OCI-LY7 (cell line): ENCODE results near the gene TMCC2. TPM values are rescaled to one million over a fixed set of nuclear protein-coding genes. Genes with fewer than 3 reads are reported as not detected.
A peak's percentile ranks its signal among the peaks of the same experiment; 100 is the strongest.

ENCODE experiments used
- BruUV-seq: library from RNA; stranded (reverse); fragments of 400-500 nt; replicated peaks from 2 replicates; lab custom pipeline; 2021; lab: Mats Ljungman, UMichigan
- CTCF ChIA-PET: fragments of 300-600 bp; sonication (Branson Sonifier 250); formaldehyde crosslinking; loops from one replicate; lab custom pipeline; 2022; ENCODE audit warnings: antibody characterized with exemption; ENCODE audit not compliant: unreplicated experiment; lab: Charles Lee
- POLR2A ChIA-PET: fragments of 300-600 bp; sonication (Branson Sonifier 250); formaldehyde crosslinking; loops from one replicate; lab custom pipeline; 2022; ENCODE audit warnings: antibody characterized with exemption; lab: Charles Lee
- DNase-seq: peaks from one replicate; pipeline ENCODE4 v3.0.0-alpha.2; 2015; ENCODE audit warnings: low spot score
- H2AFZ ChIP-seq: fragments of 200-600 bp; sonication (generic), shearing (Covaris generic); 2 replicates; pipeline ENCODE4 v1.6.1; 2014; ENCODE audit warnings: mild to moderate bottlenecking, antibody characterized with exemption, low read length, moderate library complexity
- H3K27ac ChIP-seq: fragments of 200-600 bp; sonication (generic); 2 replicates; pipeline ENCODE4 v1.5.1; 2014; ENCODE audit warnings: mixed run types, low read depth, mild to moderate bottlenecking, moderate library complexity, low read length, inconsistent platforms; ENCODE audit not compliant: poor library complexity, severe bottlenecking
- H3K36me3 ChIP-seq: fragments of 200-600 bp; sonication (generic); 2 replicates; pipeline ENCODE4 v1.6.1; 2014; ENCODE audit warnings: mild to moderate bottlenecking, antibody characterized with exemption, low read length, moderate library complexity, mixed read lengths; ENCODE audit not compliant: insufficient read depth
- H3K4me1 ChIP-seq: fragments of 200-600 bp; sonication (generic); 2 replicates; pipeline ENCODE4 v1.5.1; 2014; ENCODE audit warnings: mild to moderate bottlenecking, low read length; ENCODE audit not compliant: insufficient read depth, poor library complexity, severe bottlenecking
- H3K4me2 ChIP-seq: fragments of 200-600 bp; sonication (generic); 2 replicates; pipeline ENCODE4 v1.6.1; 2014; ENCODE audit warnings: mild to moderate bottlenecking, low read length
- H3K4me3 ChIP-seq: fragments of 200-600 bp; sonication (generic); 2 replicates; pipeline ENCODE4 v1.5.1; 2014; ENCODE audit warnings: mild to moderate bottlenecking, low read depth, low read length; ENCODE audit not compliant: poor library complexity, severe bottlenecking
- H3K79me2 ChIP-seq: fragments of 200-600 bp; sonication (generic); 2 replicates; pipeline ENCODE4 v1.6.1; 2016; ENCODE audit warnings: low read depth, mild to moderate bottlenecking, low read length, moderate library complexity, mixed read lengths; ENCODE audit not compliant: insufficient read depth
- H3K9me2 ChIP-seq: fragments of 200-600 bp; sonication (generic); 2 replicates; pipeline ENCODE4 v1.6.1; 2016; ENCODE audit warnings: mild to moderate bottlenecking, low read length, mixed read lengths; ENCODE audit not compliant: insufficient read depth
- H3K9me3 ChIP-seq: fragments of 200-600 bp; sonication (generic); 2 replicates; pipeline ENCODE4 v1.6.1; 2014; ENCODE audit warnings: mild to moderate bottlenecking, mixed run types, low read length, mixed read lengths
- H4K20me1 ChIP-seq: fragments of 200-600 bp; sonication (generic); 2 replicates; pipeline ENCODE4 v1.6.1; 2014; ENCODE audit warnings: mild to moderate bottlenecking, antibody characterized with exemption, low read length, moderate library complexity, mixed read lengths; ENCODE audit not compliant: insufficient read depth
- CTCF ChIP-seq: fragments of 200-600 bp; sonication (generic); conservative IDR thresholded peaks from 2 replicates; pipeline ENCODE4 v1.5.1; 2014; ENCODE audit warnings: mild to moderate bottlenecking, antibody characterized with exemption, low read length, moderate library complexity, mixed read lengths
- EZH2phosphoT487 ChIP-seq: fragments of 200-600 bp; sonication (generic); IDR thresholded peaks from 2 replicates; pipeline ENCODE4 v1.6.1; 2018; ENCODE audit warnings: low read depth, borderline replicate concordance, mild to moderate bottlenecking, mixed run types, antibody characterized with exemption, low read length, moderate library complexity, mixed read lengths
- intact Hi-C: fragments of 100-400 bp; cut with micrococcal nuclease; formaldehyde crosslinking; loops from one replicate; pipeline ENCODE4 v1.10.0; 2022; ENCODE audit not compliant: unreplicated experiment
- total RNA-seq, 2 experiments: library from RNA; depleted of rRNA in 1 of 2; stranded (reverse); fragments of >200 nt in 1 of 2; shearing (Covaris generic) in 1 of 2; gene quantifications; 2 replicates each; pipeline ENCODE4 v1.2.3, GENCODE V29; 2014 to 2022

The TMCC2 gene
- total RNA-seq, 2 experiments from 2014 or later = 5.2 to 7.8 TPM

- Histone ChIP-seq H3K4me3 (no peak overlapping the region), H3K4me2 (no peak overlapping the region), H3K4me1 (peaks cover 31% of the 10 kb centered on the region), H4K20me1 (no peaks in the 10 kb centered on the region), H3K79me2 (no peaks in the 10 kb centered on the region), H3K9me2 (no peaks in the 10 kb centered on the region), H3K9me3 (no peaks in the 10 kb centered on the region), H2AFZ (no peak overlapping the region), H3K27ac (no peak overlapping the region), H3K36me3 (peaks cover 66% of the 10 kb centered on the region)
- CTCF ChIA-PET = no interaction called here
- intact Hi-C loops = no loop called here
- no peak for TF ChIP-seq EZH2phosphoT487
- TF ChIP-seq CTCF = no peak
- no peak for DNase-seq
- BruUV-seq = no TSS peak
- POLR2A ChIA-PET = no interaction called here
These were observed 76.4 kb downstream of the TMCC2 start for GRCh38 chr1:205304046-205304694.

- CTCF ChIA-PET = no interaction called here
- Histone ChIP-seq H3K4me1 (peaks cover 29% of the 10 kb centered on the region), H4K20me1 (no peaks in the 10 kb centered on the region), H3K79me2 (no peaks in the 10 kb centered on the region), H3K9me3 (no peaks in the 10 kb centered on the region), H3K4me2 (no peak overlapping the region), H3K4me3 (no peak overlapping the region), H2AFZ (no peak overlapping the region), H3K27ac (peak overlapping the region; percentile 4), H3K36me3 (peaks cover 70% of the 10 kb centered on the region), H3K9me2 (no peaks in the 10 kb centered on the region)
- DNase-seq = no peak
- TF ChIP-seq EZH2phosphoT487 (no peak), CTCF (no peak)
- intact Hi-C loops = no loop called here
- POLR2A ChIA-PET = no interaction called here
- BruUV-seq = no TSS peak
These were observed 76.9 kb downstream of the TMCC2 start for GRCh38 chr1:205304695-205305070.

GRCh38 chr1:205306929-205307566 lies 79.3 kb downstream of the TMCC2 start:
- no peaks in the 10 kb centered on the region for H4K20me1 ChIP-seq
- no peaks in the 10 kb centered on the region for H3K9me2 ChIP-seq
- peaks cover 91% of the 10 kb centered on the region for H3K36me3 ChIP-seq
- no peak for DNase-seq
- TF ChIP-seq CTCF (no peak), EZH2phosphoT487 (no peak)
- no peak overlapping the region for H3K4me3 ChIP-seq
- ChIA-PET POLR2A (interaction anchor here (1.3 kb wide), 1 partner anchor 20 kb away, joined by 3 read pairs; no protein-coding TSS in a partner anchor), CTCF (no interaction called here)
- no TSS peak for BruUV-seq
- intact Hi-C loops = no loop called here
- H3K9me3 ChIP-seq = no peaks in the 10 kb centered on the region
- no peak overlapping the region for H3K27ac ChIP-seq
- peaks cover 2% of the 10 kb centered on the region; the same call in 1 of the 2 replicates for H3K79me2 ChIP-seq
- no peak overlapping the region for H3K4me2 ChIP-seq
- H2AFZ ChIP-seq = no peak overlapping the region
- H3K4me1 ChIP-seq = peaks cover 21% of the 10 kb centered on the region
